GM12872 (cell line): ENCODE results near the gene TOPBP1.

Source experiments
- CTCF ChIP-seq: IDR thresholded peaks from 3 replicates; pipeline ENCODE4 v1.5.1; 2011; ENCODE audit warnings: low read depth, mild to moderate bottlenecking, low read length, moderate library complexity; ENCODE audit not compliant: insufficient read depth

TOPBP1 gene

GRCh38 chr3:133670525-133670995 is 8.8 kb upstream of the TOPBP1 start:
- no peak for TF ChIP-seq CTCF

- no peak for TF ChIP-seq CTCF
Observed at GRCh38 chr3:133669949-133670524, 8.3 kb upstream of the TOPBP1 start.

GRCh38 chr3:133667118-133667517 is 5.4 kb upstream of the TOPBP1 start:
- no peak for TF ChIP-seq CTCF

- TF ChIP-seq CTCF = peak; percentile 90
Observed at GRCh38 chr3:133663569-133664313, 2.0 kb upstream of the TOPBP1 start.

GRCh38 chr3:133662278-133662651 is 524 bp upstream of the TOPBP1 start:
- TF ChIP-seq CTCF = peak; percentile 23; the same call in 1 of the 3 replicates

- TF ChIP-seq CTCF = no peak
Observed at GRCh38 chr3:133659806-133660205, 1.9 kb downstream of the TOPBP1 start.

GRCh38 chr3:133655731-133656515 is 5.8 kb downstream of the TOPBP1 start:
- TF ChIP-seq CTCF = no peak
